Left ventricle myocardium inferior (tissue), 1 donor: ENCODE data around the gene SNX2. TPM values are rescaled to one million over a fixed set of nuclear protein-coding genes. Genes with fewer than 3 reads are reported as not detected.
A peak's percentile ranks its signal among the peaks of the same experiment; 100 is the strongest.

Experiments
- DNase-seq: peaks from one replicate; pipeline ENCODE4 v3.0.0-alpha.2; 2020
- H3K27ac ChIP-seq: fragments of 200-600 bp; replicated peaks from 2 replicates; pipeline ENCODE4 v1.8.0; 2021
- H3K27me3 ChIP-seq: fragments of 200-600 bp; 2 replicates; pipeline ENCODE4 v1.8.0; 2021; ENCODE audit warnings: low read depth
- H3K36me3 ChIP-seq: fragments of 200-600 bp; 2 replicates; pipeline ENCODE4 v1.8.0; 2021
- H3K4me1 ChIP-seq: fragments of 200-600 bp; 2 replicates; pipeline ENCODE4 v1.8.0; 2021
- H3K4me3 ChIP-seq: fragments of 200-600 bp; 2 replicates; pipeline ENCODE4 v1.8.0; 2021; ENCODE audit warnings: mild to moderate bottlenecking, moderate library complexity
- H3K9me3 ChIP-seq: fragments of 200-600 bp; replicated peaks from 2 replicates; pipeline ENCODE4 v1.8.0; 2021
- intact Hi-C: fragments of 100-400 bp; cut with micrococcal nuclease; formaldehyde crosslinking; loops from one replicate; pipeline ENCODE4 v1.11.0; 2022
- long read RNA-seq: library from polyadenylated mRNA; unstranded; transcript quantifications from one replicate; pipeline ENCODE4 v2.0.0, GENCODE V29; 2021
- total RNA-seq: library from RNA; stranded (reverse); fragmentation: NEBNext Ultra II Directional; extraction: Animal tissue kit (Norgen Biotek cat#: 25700); gene quantifications from one replicate; pipeline ENCODE4 v1.2.1, GENCODE V29; 2021
- TF ChIP-seq, protein P1 (sequence below): fragments of 200-600 bp; IDR thresholded peaks from 2 replicates; pipeline ENCODE4 v1.8.0; 2021; ENCODE audit warnings: antibody characterized with exemption, mild to moderate bottlenecking, borderline replicate concordance
- donor health status: DM: no; HTN: yes; CAD: no; lungs with severe emphysema.

SNX2 gene, protein sequence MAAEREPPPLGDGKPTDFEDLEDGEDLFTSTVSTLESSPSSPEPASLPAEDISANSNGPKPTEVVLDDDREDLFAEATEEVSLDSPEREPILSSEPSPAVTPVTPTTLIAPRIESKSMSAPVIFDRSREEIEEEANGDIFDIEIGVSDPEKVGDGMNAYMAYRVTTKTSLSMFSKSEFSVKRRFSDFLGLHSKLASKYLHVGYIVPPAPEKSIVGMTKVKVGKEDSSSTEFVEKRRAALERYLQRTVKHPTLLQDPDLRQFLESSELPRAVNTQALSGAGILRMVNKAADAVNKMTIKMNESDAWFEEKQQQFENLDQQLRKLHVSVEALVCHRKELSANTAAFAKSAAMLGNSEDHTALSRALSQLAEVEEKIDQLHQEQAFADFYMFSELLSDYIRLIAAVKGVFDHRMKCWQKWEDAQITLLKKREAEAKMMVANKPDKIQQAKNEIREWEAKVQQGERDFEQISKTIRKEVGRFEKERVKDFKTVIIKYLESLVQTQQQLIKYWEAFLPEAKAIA
- 37.0 TPM for total RNA-seq
- long read RNA-seq, transcript SNX2-201 (15 exons, 2,128 nt), result major isoform, 54 of 59 reads
- long read RNA-seq, partial matches to known transcripts, result 1 of 59 reads
- long read RNA-seq, other reads (novel, unspliced or antisense), result 4 of 59 reads

DNA sequence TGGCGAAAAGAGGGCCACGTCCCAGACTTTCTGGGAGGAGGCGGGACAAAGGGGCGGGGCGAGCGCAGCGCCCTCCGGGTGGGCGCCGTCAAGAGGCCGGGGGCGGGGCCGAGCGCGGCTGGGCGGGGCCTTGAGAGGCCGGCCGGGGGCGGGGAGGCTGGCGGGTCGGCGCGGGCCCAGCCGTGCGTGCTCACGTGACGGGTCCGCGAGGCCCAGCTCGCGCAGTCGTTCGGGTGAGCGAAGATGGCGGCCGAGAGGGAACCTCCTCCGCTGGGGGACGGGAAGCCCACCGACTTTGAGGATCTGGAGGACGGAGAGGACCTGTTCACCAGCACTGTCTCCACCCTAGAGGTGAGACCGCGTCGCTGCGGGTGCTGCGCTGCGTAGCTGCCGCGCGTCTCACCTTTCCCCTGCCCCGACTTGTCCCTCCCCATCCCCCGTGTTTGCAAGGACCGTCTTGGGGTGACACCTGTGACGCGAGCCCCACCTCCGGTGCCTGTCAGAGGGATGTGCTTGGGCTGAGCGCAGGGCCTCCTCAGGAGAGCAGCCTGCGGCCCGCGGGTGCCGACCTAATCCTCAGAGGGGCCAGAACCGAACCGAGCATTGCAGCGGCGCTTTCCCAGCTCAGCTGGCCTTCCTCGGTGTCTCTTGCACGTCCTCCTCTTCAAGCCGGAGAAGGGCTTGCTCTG, at the start of gene SNX2:
SNX2 (plus strand) TSS at position 220 of the 689 bp plus-strand sequence; CDS start at position 244, 24 bp downstream.
- peak within 1 kb of the TSS; percentile 88 for H3K27ac ChIP-seq
- TF ChIP-seq, protein P1, sequence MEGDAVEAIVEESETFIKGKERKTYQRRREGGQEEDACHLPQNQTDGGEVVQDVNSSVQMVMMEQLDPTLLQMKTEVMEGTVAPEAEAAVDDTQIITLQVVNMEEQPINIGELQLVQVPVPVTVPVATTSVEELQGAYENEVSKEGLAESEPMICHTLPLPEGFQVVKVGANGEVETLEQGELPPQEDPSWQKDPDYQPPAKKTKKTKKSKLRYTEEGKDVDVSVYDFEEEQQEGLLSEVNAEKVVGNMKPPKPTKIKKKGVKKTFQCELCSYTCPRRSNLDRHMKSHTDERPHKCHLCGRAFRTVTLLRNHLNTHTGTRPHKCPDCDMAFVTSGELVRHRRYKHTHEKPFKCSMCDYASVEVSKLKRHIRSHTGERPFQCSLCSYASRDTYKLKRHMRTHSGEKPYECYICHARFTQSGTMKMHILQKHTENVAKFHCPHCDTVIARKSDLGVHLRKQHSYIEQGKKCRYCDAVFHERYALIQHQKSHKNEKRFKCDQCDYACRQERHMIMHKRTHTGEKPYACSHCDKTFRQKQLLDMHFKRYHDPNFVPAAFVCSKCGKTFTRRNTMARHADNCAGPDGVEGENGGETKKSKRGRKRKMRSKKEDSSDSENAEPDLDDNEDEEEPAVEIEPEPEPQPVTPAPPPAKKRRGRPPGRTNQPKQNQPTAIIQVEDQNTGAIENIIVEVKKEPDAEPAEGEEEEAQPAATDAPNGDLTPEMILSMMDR, result peak; percentile 42
- H3K9me3 ChIP-seq, result no peaks in the 10 kb centered on the region
- H3K27me3 ChIP-seq, result no peaks in the 10 kb centered on the region
- intact Hi-C loops, result no loop called here
- no peaks in the 10 kb centered on the region for H3K36me3 ChIP-seq
- DNase-seq, result peak; percentile 96
- H3K4me1 ChIP-seq, result peaks cover 37% of the 10 kb centered on the region
- H3K4me3 ChIP-seq, result peak within 1 kb of the TSS; percentile 94

DNA sequence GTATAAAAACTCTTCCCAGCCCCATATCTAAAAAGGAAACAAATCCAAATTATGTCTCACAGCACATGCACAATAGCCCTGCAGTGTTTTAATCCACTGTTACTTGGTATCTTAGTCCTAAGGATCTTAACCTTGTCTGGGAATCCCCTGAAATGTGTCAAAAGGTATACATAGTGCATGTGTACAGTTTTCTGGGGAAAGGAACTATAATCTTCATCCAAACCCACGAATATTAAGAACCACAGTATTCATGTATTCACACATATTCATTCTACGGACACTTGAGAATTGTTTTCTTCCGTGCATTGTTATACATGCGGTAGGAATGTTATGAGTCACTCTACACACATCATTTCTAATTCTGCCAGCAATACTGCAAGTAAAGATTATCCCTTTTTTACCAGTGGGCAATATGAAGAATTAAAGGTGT, 47.8 kb upstream of the SNX2 start:
- intact Hi-C loops, result no loop called here
- no peaks in the 10 kb centered on the region for H3K27me3 ChIP-seq
- H3K36me3 ChIP-seq, result no peaks in the 10 kb centered on the region
- DNase-seq, result no peak
- no peak overlapping the region for H3K27ac ChIP-seq
- TF ChIP-seq, protein P1, result no peak
- no peaks in the 10 kb centered on the region for H3K9me3 ChIP-seq
- no peaks in the 10 kb centered on the region for H3K4me1 ChIP-seq
- H3K4me3 ChIP-seq, result no peak overlapping the region

DNA sequence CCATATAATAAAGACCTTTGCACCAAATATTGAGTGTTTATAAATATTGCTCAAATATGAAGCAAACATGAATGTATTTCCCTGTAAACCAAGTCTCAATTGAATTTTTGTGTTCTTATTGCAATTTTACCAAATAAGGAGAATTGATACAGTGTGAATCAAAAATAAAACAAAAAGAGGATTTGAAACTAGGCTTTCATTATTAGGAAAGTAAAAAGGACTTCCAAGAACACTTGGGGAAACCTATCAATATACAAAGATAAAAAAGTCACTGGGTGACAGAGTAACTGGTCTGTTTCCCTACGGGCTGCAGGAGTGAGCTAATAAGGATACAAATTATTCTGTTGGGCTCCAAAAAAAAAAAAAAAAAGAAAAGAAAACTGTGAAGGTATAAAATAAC, 44.8 kb upstream of the SNX2 start:
- Histone ChIP-seq H3K36me3 (no peaks in the 10 kb centered on the region), H3K27ac (no peak overlapping the region), H3K4me3 (no peak overlapping the region), H3K9me3 (no peaks in the 10 kb centered on the region), H3K27me3 (no peaks in the 10 kb centered on the region), H3K4me1 (no peaks in the 10 kb centered on the region)
- DNase-seq, result no peak
- TF ChIP-seq, protein P1, result no peak
- intact Hi-C loops, result no loop called here

DNA sequence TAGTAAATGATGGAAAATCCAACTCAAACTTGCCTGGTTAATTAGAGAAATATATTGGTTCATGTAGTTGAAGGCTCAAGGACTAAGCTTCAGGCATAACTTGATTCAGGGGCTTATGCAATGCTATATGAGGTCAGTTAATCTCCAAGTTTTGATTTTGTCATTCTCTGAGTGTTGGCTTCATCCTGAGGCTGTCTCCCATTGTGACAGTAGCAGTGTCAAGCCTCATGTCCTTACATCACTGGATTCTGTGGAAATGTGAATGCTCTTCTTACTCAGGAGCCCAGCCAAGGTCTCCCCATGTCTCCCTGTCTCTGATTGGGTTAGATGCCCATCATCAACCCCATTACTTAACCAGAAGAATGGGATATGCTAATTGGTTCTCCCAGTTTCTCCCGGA, 44.4 kb upstream of the SNX2 start:
- Histone ChIP-seq H3K4me3 (no peak overlapping the region), H3K9me3 (peaks cover 4% of the 10 kb centered on the region), H3K4me1 (no peaks in the 10 kb centered on the region), H3K36me3 (no peaks in the 10 kb centered on the region), H3K27me3 (no peaks in the 10 kb centered on the region), H3K27ac (no peak overlapping the region)
- intact Hi-C loops, result no loop called here
- no peak for DNase-seq
- TF ChIP-seq, protein P1, result no peak

DNA sequence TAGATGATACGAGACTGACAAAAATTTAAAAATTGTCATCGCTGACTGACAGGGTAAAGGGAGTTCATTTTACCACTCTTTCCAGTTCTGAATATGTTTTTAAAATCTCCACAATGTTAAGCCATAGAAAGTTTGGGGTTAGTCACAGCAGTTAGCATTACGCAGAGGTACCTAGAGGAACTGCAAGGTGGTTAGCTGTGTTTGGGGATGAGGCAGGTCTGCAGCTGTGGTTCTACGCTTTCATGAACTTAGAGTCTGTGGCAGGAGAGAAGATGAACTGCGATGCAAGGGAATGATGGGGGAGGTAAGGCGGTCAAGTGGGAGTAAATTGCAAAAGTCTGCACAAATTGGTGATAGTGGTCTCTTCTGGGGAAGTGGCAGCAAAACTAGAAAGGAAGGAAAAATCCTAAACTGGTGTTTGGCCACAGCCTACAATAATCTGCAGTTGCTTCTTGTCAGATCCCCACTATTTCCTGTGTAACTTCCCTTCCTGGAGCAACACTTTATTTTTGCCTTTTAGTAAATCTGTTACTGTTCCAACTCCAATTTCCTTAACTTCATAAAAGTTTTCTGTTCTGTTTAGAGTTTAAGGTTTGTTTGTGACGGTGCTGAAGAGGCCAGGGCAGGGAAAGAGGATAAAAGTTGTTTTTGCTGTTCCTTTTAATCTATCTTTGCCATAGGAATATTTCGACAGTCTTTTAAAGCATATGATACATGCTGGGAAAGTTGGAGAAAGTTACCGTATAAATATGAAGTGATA, 38.6 kb upstream of the SNX2 start:
- TF ChIP-seq, protein P1, result no peak
- H3K4me1 ChIP-seq, result peaks cover 5% of the 10 kb centered on the region
- DNase-seq, result no peak
- H3K27me3 ChIP-seq, result no peaks in the 10 kb centered on the region
- H3K4me3 ChIP-seq, result no peak overlapping the region
- peak overlapping the region; percentile 18 for H3K27ac ChIP-seq
- no peaks in the 10 kb centered on the region for H3K36me3 ChIP-seq
- intact Hi-C loops, result no loop called here
- H3K9me3 ChIP-seq, result peaks cover 7% of the 10 kb centered on the region
